GM06990 (cell line): ENCODE measurements around the gene IL3.

ENCODE experiments used
- DNase-seq: peaks from one replicate; pipeline ENCODE4 v3.0.0-alpha.2; 2011; ENCODE audit not compliant: insufficient read length; ENCODE audit errors: extremely low read depth
- H3K27me3 ChIP-seq: replicated peaks from 2 replicates; pipeline ENCODE4 v1.6.0; 2011; ENCODE audit warnings: low read length; ENCODE audit not compliant: control insufficient read depth, insufficient read depth
- H3K36me3 ChIP-seq: 2 replicates; pipeline ENCODE4 v1.5.1; 2011; ENCODE audit warnings: low read length; ENCODE audit not compliant: control insufficient read depth, insufficient read depth
- H3K4me3 ChIP-seq: replicated peaks from 2 replicates; pipeline ENCODE4 v1.5.1; 2011; ENCODE audit warnings: low read depth, mild to moderate bottlenecking, control low read depth, low read length
- TF ChIP-seq, protein P1 (sequence below): IDR thresholded peaks from 2 replicates; pipeline ENCODE4 v1.5.1; 2011; ENCODE audit warnings: low read length, control low read depth, mild to moderate bottlenecking, inconsistent platforms; ENCODE audit not compliant: insufficient read depth, poor library complexity, severe bottlenecking

IL3 gene

DNA sequence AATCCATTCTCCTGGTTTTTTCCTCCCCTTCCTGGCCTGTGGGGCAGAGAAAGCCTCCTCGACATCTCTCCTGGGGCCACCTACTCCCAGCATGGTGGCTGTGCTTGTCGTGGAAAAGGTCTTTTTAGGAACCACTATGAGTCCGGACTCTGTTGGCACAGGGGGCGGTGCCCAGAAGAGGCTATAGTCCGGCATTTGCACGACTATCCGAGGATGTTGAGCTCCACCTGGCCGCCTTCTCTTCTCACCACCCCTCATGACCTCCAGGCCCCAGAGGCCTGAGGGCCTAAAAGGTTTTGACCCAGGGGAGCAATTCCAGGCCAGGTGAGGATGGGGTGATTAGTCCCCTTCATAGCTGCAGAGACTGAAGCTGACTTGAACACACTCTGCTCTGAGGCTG, 27.2 kb downstream of the IL3 start:
- TF ChIP-seq, protein P1, sequence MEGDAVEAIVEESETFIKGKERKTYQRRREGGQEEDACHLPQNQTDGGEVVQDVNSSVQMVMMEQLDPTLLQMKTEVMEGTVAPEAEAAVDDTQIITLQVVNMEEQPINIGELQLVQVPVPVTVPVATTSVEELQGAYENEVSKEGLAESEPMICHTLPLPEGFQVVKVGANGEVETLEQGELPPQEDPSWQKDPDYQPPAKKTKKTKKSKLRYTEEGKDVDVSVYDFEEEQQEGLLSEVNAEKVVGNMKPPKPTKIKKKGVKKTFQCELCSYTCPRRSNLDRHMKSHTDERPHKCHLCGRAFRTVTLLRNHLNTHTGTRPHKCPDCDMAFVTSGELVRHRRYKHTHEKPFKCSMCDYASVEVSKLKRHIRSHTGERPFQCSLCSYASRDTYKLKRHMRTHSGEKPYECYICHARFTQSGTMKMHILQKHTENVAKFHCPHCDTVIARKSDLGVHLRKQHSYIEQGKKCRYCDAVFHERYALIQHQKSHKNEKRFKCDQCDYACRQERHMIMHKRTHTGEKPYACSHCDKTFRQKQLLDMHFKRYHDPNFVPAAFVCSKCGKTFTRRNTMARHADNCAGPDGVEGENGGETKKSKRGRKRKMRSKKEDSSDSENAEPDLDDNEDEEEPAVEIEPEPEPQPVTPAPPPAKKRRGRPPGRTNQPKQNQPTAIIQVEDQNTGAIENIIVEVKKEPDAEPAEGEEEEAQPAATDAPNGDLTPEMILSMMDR: no peak
- Histone ChIP-seq H3K4me3 (no peak overlapping the region), H3K27me3 (peaks cover 3% of the 10 kb centered on the region), H3K36me3 (no peaks in the 10 kb centered on the region)
- DNase-seq: no peak

DNA sequence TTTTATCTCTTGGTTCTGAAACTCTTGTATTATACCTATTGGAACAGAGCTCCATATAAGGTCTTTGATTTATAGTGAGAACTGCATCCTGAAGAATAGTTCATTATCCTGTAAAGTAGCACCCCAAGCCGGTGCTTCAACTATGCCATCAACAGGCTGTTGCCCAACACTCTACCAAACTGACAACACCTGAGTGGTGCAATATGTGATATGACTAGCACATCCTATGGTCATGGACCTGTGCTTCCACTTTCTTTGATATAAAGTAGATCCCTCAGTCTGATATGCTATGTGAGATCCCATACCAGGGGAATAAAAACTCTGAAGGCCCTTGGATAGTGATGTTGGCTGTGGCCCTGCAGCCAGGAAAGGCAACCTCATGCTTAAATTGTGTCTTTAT, 28.9 kb downstream of the IL3 start:
- H3K4me3 ChIP-seq: no peak overlapping the region
- no peak for DNase-seq
- H3K36me3 ChIP-seq: no peaks in the 10 kb centered on the region
- peaks cover 5% of the 10 kb centered on the region for H3K27me3 ChIP-seq
- TF ChIP-seq, protein P1: no peak

DNA sequence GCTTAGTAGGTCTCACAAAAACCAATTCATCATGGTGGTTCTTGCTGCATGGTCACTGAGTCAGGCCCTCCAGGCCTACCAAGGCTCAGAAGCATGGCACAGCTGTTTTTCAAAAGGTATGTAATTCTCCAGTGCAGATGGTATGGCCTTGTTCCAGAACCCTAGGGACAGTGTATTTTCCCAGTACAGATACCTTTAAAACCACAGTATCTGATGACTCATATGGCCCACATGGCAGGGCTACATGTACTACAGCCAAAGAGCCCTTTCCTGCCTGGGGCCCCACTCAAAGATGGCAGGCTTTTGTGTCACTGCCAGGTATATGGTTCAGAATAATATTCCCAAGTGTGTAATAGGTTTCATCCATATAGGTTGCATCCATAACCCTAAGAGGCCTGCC, 29.7 kb downstream of the IL3 start:
- Histone ChIP-seq H3K27me3 (peaks cover 5% of the 10 kb centered on the region), H3K36me3 (no peaks in the 10 kb centered on the region), H3K4me3 (no peak overlapping the region)
- TF ChIP-seq, protein P1: no peak
- DNase-seq: no peak

DNA sequence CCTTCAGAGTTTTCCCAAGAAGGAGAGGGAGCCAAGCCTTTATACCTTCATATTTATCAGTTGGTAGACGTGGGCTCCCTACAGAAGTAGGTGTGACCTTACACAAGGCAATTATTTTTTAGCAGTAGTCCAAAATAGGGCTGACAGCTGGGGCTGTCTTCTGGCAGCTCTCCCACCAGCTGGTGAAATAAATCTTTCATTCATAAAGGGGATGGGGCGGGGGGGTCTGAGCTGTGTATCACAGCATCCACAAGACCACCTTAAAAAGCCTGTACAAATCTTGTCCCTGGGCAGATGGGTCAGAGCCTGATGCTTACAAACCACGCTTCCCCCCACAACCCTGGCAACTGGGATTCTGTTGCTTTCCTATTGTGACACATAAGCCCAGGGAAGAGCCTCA, 32.8 kb downstream of the IL3 start:
- H3K36me3 ChIP-seq: no peaks in the 10 kb centered on the region
- H3K4me3 ChIP-seq: no peak overlapping the region
- DNase-seq: no peak
- peaks cover 3% of the 10 kb centered on the region for H3K27me3 ChIP-seq
- TF ChIP-seq, protein P1: no peak

DNA sequence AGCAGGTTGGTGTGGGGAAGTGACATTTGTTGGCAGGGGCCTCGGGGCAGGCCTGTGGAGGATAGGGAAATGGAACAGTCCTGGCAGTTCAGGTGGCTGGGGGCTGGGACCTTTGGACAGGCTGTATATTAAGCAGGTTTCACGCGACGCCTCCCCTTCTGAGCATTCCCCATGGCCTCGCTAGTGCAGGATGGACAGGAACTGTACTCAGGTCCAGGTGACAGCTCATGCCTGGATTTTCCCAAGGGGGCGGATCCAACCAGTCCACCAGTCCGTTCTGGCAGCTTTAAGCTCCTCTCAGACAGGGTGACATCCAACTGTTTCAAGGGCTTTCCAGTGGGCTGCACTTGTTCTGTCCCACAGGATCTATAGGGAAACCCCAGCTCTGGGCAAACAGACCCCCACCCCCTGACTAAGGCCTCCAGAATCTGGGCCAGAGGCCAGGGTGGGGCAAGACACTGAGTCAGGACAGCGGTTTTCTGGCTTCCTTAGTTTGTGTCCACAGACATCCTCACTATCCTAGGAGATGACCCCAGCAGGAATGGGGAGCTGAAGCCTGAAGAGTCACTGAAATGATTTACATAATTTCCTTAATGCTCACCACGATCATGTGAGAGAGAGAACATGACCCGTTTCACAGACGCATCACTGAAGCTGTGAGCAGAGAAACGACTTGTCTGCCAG, 34.1 kb downstream of the IL3 start:
- TF ChIP-seq, protein P1: no peak
- no peak overlapping the region for H3K4me3 ChIP-seq
- no peak for DNase-seq
- peaks cover 2% of the 10 kb centered on the region; the same call in 1 of the 2 replicates for H3K27me3 ChIP-seq
- H3K36me3 ChIP-seq: no peaks in the 10 kb centered on the region

DNA sequence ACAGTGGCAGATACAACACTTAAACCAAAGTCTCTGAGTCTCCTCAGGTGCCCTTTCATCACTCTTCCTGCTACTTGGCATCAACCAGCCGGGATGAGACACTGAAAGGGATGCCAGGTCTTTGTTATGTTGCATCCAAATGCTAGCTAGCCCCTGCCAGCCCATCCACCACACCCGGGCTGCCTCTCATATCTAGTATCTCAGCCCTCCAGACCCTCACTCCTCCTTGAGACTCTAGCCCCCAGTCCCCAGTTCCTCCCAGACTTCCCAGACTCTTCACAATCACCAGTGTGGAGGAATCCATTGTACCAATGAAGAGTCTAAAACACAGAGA, 34.6 kb downstream of the IL3 start:
- TF ChIP-seq, protein P1: no peak
- no peak for DNase-seq
- H3K27me3 ChIP-seq: 0 out of 2 replicates have a peak, but pooled peaks cover 2% of the 10 kb centered on the region
- no peaks in the 10 kb centered on the region for H3K36me3 ChIP-seq
- H3K4me3 ChIP-seq: no peak overlapping the region
